Stimulated activated naive CD8-positive, alpha-beta T cell treated with anti-CD3 and anti-CD28 coated beads, Interleukin-15, Interleukin-2, amounts not matched to agents 100 ng/mL and 50 ng/mL, for 24 hours (primary cell): ENCODE results near the gene SPINDOC.
A peak's percentile ranks its signal among the peaks of the same experiment; 100 is the strongest.

Experiments
- H3K27ac Mint-ChIP-seq: one replicate; pipeline ENCODE4 v1.8.0; 2021; ENCODE audit warnings: mild to moderate bottlenecking, mixed read lengths
- H3K27me3 Mint-ChIP-seq: one replicate; pipeline ENCODE4 v1.8.0; 2021; ENCODE audit warnings: mixed read lengths
- H3K36me3 Mint-ChIP-seq: one replicate; pipeline ENCODE4 v1.8.0; 2021; ENCODE audit warnings: low read depth, mixed read lengths
- H3K4me1 Mint-ChIP-seq: one replicate; pipeline ENCODE4 v1.8.0; 2021; ENCODE audit warnings: low read depth, mixed read lengths
- H3K4me3 Mint-ChIP-seq: one replicate; pipeline ENCODE4 v1.8.0; 2021; ENCODE audit warnings: mild to moderate bottlenecking, mixed read lengths
- H3K9me3 Mint-ChIP-seq: one replicate; pipeline ENCODE4 v1.8.0; 2021; ENCODE audit warnings: mixed read lengths

Gene SPINDOC

GRCh38 chr11:63837027-63837688 is 23.9 kb downstream of the SPINDOC start:
- Mint-ChIP-seq H3K4me3 (peak overlapping the region; percentile 9), H3K9me3 (no peaks in the 10 kb centered on the region), H3K4me1 (peaks cover 37% of the 10 kb centered on the region), H3K36me3 (peaks cover 9% of the 10 kb centered on the region), H3K27me3 (no peaks in the 10 kb centered on the region), H3K27ac (peak overlapping the region; percentile 15)

DNA sequence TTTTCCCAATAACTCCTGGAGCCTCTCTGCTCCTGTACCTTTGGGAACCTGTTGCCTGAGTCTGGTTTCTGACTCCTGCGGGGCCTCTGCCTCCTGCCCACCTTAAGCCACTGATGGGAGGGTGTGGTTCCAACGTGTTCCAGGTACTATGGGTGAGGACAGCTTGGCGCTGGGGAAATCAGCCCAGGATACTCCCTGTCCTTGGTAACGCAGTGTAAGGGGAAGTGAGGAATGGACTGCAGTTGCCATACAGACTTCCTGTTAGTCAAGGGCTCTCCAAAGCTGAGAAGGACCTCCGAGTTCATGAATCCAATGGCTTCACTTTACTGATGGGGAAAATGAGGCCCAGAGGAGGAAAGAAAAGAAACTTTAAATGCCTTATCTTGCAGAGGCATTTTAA is 24.5 kb downstream of the SPINDOC start:
- Mint-ChIP-seq H3K27me3 (no peaks in the 10 kb centered on the region), H3K9me3 (no peaks in the 10 kb centered on the region), H3K4me1 (peaks cover 43% of the 10 kb centered on the region), H3K27ac (peak overlapping the region; percentile 33), H3K4me3 (peak overlapping the region; percentile 79), H3K36me3 (peaks cover 9% of the 10 kb centered on the region)

DNA sequence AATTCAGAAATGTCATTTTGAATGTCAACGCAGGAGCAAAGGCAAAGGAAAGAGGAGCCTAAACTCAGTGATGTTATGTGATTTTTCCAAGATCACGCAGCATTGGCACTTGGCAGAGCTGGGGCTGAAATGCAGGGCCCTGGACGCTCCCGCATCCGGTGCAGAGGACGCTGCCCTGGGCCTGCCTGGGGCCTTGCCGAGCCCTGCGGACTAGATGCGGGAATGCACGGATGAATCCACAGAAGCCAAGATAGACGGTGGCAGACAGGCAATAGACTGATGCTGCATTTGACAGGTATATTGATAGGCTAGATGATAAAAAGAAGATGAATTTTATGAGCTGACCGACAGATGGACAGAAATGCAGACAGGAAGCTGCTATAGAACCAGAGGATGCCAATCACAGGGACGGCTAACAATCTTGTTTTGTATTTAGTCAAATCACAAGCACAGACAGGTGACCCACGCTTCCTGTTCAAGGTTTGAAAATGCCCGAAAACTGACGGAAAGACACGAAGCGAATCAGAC is 25.0 kb downstream of the SPINDOC start:
- peaks cover 12% of the 10 kb centered on the region for H3K36me3 Mint-ChIP-seq
- no peaks in the 10 kb centered on the region for H3K27me3 Mint-ChIP-seq
- no peaks in the 10 kb centered on the region for H3K9me3 Mint-ChIP-seq
- H3K4me1 Mint-ChIP-seq = peaks cover 48% of the 10 kb centered on the region
- H3K27ac Mint-ChIP-seq = peak overlapping the region; percentile 33
- peak overlapping the region; percentile 79 for H3K4me3 Mint-ChIP-seq

GRCh38 chr11:63838678-63839507 is 25.6 kb downstream of the SPINDOC start, which contains the start of gene MARK2:
Gene MARK2, plus strand, starts transcription at chr11:63839110. Its CDS starts 397 bp downstream, at chr11:63839507.
- Mint-ChIP-seq H3K9me3 (no peaks in the 10 kb centered on the region), H3K4me1 (peaks cover 52% of the 10 kb centered on the region), H3K27ac (peak within 1 kb of the TSS; percentile 97), H3K36me3 (peaks cover 15% of the 10 kb centered on the region), H3K4me3 (peak within 1 kb of the TSS; percentile 90), H3K27me3 (no peaks in the 10 kb centered on the region)

DNA sequence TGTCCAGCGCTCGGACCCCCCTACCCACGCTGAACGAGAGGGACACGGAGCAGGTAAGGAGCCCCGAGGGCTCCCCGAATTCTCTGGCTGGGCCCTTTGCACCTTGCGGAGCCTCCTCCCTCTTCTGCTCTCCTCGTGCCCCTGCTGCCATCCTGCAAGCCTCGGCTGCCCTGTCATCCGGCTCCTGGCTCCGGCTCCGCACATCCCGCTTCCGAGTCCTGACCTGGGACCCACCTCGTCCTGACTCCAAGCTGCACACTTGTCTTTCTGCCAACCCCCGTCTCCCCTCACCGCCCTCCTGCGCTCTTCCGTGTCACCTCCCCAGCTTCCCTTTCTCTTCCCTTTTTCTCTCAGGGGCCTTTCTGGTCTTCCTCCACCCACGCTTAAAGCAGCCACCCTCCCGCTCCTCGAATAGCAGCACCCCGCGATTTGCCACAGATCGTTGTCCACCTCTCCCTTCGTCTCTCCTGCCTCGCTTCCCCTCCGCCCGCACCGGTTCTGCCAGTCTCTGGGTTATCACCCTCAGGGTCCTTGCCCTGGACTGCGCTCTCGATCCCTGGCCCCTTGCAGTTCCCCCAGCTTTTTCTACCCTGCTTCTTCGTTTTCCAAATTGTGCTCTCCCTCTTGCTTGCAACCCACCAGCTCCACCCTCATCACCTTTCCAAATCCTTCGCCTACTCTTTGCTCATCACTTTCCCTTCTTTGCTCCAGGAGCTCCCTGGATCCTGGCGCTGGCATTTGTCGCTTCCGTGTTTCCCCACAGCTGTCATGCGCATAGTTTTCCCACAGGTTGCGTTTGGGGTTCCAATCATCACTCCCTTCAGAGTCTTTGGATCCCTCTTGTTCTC is 26.5 kb downstream of the SPINDOC start:
- no peaks in the 10 kb centered on the region for H3K27me3 Mint-ChIP-seq
- H3K27ac Mint-ChIP-seq = peak overlapping the region; percentile 97
- H3K4me3 Mint-ChIP-seq = peak overlapping the region; percentile 90
- H3K4me1 Mint-ChIP-seq = peaks cover 60% of the 10 kb centered on the region
- peaks cover 15% of the 10 kb centered on the region for H3K36me3 Mint-ChIP-seq
- H3K9me3 Mint-ChIP-seq = no peaks in the 10 kb centered on the region

DNA sequence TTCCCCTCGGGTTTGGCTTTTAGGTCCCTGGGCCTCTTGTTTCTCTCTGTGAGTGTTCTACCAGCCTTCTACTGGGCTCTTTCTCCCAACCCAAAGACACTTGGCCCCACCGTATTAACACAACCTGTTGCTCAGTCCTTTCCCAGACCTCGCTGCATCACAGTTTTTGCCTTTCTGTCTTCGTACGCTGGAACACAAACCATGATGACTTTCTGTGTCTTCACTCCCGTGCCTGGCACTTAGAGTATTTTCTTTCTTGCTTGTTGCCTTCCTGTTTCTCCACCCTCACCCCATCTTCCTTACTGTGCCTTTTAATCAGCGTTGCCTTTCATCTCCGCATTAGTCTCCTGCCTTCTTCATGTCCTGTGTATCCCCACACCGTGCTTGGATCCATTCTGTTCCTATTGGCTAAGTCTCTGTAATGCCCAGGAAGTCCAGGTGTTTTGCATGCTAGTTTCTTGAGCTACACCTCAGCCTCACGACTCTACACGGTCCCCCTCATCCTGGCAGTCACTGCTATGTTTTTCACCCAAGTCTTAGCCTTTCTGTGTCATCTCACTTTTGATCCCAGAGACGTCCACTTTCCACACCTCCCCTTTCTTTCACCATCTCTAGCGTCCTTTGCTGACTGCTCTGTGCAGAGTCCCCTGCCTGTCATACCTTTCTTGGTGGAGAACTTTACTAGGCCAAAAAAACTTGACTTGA is 27.3 kb downstream of the SPINDOC start:
- Mint-ChIP-seq H3K4me1 (peaks cover 68% of the 10 kb centered on the region), H3K9me3 (no peaks in the 10 kb centered on the region), H3K36me3 (peaks cover 17% of the 10 kb centered on the region), H3K27me3 (no peaks in the 10 kb centered on the region), H3K4me3 (peak overlapping the region; percentile 90), H3K27ac (peak overlapping the region; percentile 97)

DNA sequence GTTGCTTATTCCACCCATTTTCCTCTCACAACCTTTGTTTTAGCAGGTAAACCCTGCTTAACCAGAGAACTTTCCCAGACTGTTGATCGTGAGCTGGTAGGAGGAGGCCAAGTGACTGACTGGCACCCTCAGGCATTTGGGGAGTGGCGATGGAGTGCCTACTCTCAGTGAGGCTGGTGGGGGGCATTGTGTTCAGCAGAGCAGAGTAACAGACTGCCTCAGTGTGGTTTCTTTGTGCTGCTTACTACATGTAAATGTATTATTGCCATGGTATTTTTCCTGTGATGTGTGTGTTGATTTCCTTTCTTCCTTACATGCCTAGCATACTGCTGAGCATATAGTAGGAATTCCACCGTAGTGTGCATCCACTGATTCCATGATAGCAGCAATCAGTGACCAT is 28.3 kb downstream of the SPINDOC start:
- H3K4me1 Mint-ChIP-seq = peaks cover 75% of the 10 kb centered on the region
- peak overlapping the region; percentile 63 for H3K27ac Mint-ChIP-seq
- peaks cover 24% of the 10 kb centered on the region for H3K36me3 Mint-ChIP-seq
- peak overlapping the region; percentile 90 for H3K4me3 Mint-ChIP-seq
- H3K27me3 Mint-ChIP-seq = no peaks in the 10 kb centered on the region
- H3K9me3 Mint-ChIP-seq = no peaks in the 10 kb centered on the region

GRCh38 chr11:63843041-63843440 is 29.8 kb downstream of the SPINDOC start:
- no peak overlapping the region for H3K4me3 Mint-ChIP-seq
- no peaks in the 10 kb centered on the region for H3K27me3 Mint-ChIP-seq
- no peaks in the 10 kb centered on the region for H3K9me3 Mint-ChIP-seq
- H3K36me3 Mint-ChIP-seq = peaks cover 34% of the 10 kb centered on the region
- no peak overlapping the region for H3K27ac Mint-ChIP-seq
- peaks cover 76% of the 10 kb centered on the region for H3K4me1 Mint-ChIP-seq

- Mint-ChIP-seq H3K4me1 (peaks cover 83% of the 10 kb centered on the region), H3K36me3 (peaks cover 39% of the 10 kb centered on the region)
These were observed 31.6 kb downstream of the SPINDOC start for GRCh38 chr11:63844836-63845235.

GRCh38 chr11:63845303-63845702 is 32.0 kb downstream of the SPINDOC start:
- no peak overlapping the region for H3K4me3 Mint-ChIP-seq
- no peaks in the 10 kb centered on the region for H3K27me3 Mint-ChIP-seq
- H3K4me1 Mint-ChIP-seq = peaks cover 84% of the 10 kb centered on the region
- no peaks in the 10 kb centered on the region for H3K9me3 Mint-ChIP-seq
- H3K36me3 Mint-ChIP-seq = peaks cover 41% of the 10 kb centered on the region
- H3K27ac Mint-ChIP-seq = no peak overlapping the region

More at GRCh38 chr11:63844836-63845235, 31.6 kb downstream of the SPINDOC start:
- no peaks in the 10 kb centered on the region for H3K27me3 Mint-ChIP-seq
- H3K4me3 Mint-ChIP-seq = no peak overlapping the region
- no peak overlapping the region for H3K27ac Mint-ChIP-seq
- no peaks in the 10 kb centered on the region for H3K9me3 Mint-ChIP-seq

GRCh38 chr11:63845911-63846310 is 32.7 kb downstream of the SPINDOC start:
- no peaks in the 10 kb centered on the region for H3K9me3 Mint-ChIP-seq
- H3K27ac Mint-ChIP-seq = no peak overlapping the region
- H3K4me3 Mint-ChIP-seq = no peak overlapping the region
- peaks cover 43% of the 10 kb centered on the region for H3K36me3 Mint-ChIP-seq
- H3K4me1 Mint-ChIP-seq = peaks cover 84% of the 10 kb centered on the region
- H3K27me3 Mint-ChIP-seq = no peaks in the 10 kb centered on the region

DNA sequence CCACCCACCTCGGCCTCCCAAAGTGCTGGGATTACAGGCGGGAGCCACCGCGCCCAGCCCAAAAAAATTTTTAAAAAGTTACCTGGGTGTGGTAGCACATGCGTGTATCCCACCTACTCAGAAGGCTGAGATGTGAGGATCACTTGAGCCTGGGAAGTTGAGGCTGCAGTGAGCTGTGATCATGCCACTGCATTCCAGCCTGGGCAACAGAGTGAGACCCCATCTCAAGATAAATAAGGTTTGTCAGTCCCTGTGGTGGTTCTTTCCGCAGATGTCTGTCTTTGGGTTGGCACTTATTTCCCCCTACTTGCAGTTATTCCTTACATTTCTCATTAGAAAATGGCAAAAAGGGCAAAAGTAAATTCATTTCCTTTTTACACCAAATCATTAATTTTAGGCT is 33.6 kb downstream of the SPINDOC start:
- no peak overlapping the region for H3K4me3 Mint-ChIP-seq
- H3K9me3 Mint-ChIP-seq = no peaks in the 10 kb centered on the region
- no peaks in the 10 kb centered on the region for H3K27me3 Mint-ChIP-seq
- no peak overlapping the region for H3K27ac Mint-ChIP-seq
- peaks cover 84% of the 10 kb centered on the region for H3K4me1 Mint-ChIP-seq
- peaks cover 47% of the 10 kb centered on the region for H3K36me3 Mint-ChIP-seq

DNA sequence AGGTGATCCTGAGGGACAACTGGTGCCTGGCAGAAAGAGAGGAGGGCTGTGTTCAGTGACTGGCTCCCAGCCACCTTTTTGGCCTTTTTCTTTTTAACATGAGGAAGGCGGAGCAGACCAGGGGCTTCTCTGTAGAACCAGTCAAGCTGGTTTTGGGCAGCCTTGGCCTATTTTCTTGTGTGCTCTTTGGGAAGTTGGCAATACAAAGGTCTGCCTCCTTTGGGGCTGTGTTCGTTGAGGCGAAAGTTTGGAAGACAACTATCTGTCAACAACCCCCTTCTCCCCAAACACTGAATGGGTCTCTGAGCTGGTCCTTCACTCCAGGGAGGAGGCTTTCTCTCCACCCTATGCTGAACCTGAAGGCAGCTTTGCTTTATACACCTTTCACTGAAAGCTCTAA is 34.1 kb downstream of the SPINDOC start:
- H3K36me3 Mint-ChIP-seq = peaks cover 47% of the 10 kb centered on the region
- no peak overlapping the region for H3K4me3 Mint-ChIP-seq
- H3K4me1 Mint-ChIP-seq = peaks cover 84% of the 10 kb centered on the region
- no peaks in the 10 kb centered on the region for H3K9me3 Mint-ChIP-seq
- no peak overlapping the region for H3K27ac Mint-ChIP-seq
- no peaks in the 10 kb centered on the region for H3K27me3 Mint-ChIP-seq

DNA sequence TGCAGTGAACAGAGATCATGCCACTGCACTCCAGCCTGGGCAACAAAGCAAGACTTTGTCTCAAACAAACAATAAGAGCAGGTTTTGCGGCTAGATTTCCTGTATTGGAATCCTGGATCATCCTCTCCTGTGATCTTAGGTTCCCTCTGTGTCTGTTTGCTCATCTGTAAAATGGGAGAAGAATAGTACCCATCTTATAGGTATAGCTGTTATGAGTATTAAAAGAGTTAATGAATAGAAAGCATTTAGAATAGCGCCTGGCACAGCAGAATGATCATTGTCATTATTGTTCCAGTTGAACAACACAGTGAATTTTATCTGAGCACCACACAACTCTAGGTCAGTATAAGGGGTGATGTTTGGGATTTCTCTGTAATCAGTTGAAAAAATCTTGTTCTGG is 36.4 kb downstream of the SPINDOC start:
- no peak overlapping the region for H3K4me3 Mint-ChIP-seq
- peaks cover 59% of the 10 kb centered on the region for H3K36me3 Mint-ChIP-seq
- H3K27ac Mint-ChIP-seq = no peak overlapping the region
- no peaks in the 10 kb centered on the region for H3K9me3 Mint-ChIP-seq
- peaks cover 78% of the 10 kb centered on the region for H3K4me1 Mint-ChIP-seq
- H3K27me3 Mint-ChIP-seq = no peaks in the 10 kb centered on the region
